DND-41 (cell line): ENCODE measurements around the gene CD27.

Experiments
- ATAC-seq: fragments of 200-7000 bp; cut with Tn5 transposase; 3 replicates; pipeline ENCODE4 v1.9.1; 2021; ENCODE audit warnings: low read depth; ENCODE audit not compliant: insufficient read depth
- DNase-seq: peaks from one replicate; pipeline ENCODE4 v3.0.0-alpha.2; 2020
- H2AFZ ChIP-seq: 2 replicates; pipeline ENCODE4 v1.6.0; 2012; ENCODE audit warnings: low read depth, low read length
- H3K27ac ChIP-seq: 2 replicates; pipeline ENCODE4 v1.5.1; 2012; ENCODE audit warnings: low read length, inconsistent platforms
- H3K27me3 ChIP-seq: fragments of 200-600 bp; sonication (generic); 2 replicates; pipeline ENCODE4 v1.6.0; 2012; ENCODE audit warnings: low read length, mild to moderate bottlenecking, inconsistent platforms; ENCODE audit not compliant: insufficient read depth, poor library complexity
- H3K36me3 ChIP-seq: 2 replicates; pipeline ENCODE4 v1.5.1; 2012; ENCODE audit warnings: low read length, inconsistent platforms; ENCODE audit not compliant: insufficient read depth
- H3K4me1 ChIP-seq: 2 replicates; pipeline ENCODE4 v1.5.1; 2012; ENCODE audit warnings: mild to moderate bottlenecking, low read length; ENCODE audit not compliant: insufficient read depth
- H3K4me2 ChIP-seq: 2 replicates; pipeline ENCODE4 v1.6.0; 2012; ENCODE audit warnings: mild to moderate bottlenecking, moderate library complexity, low read length, inconsistent platforms; ENCODE audit not compliant: insufficient read depth
- H3K4me3 ChIP-seq, 2 experiments: fragments of 200-600 bp in 1 of 2; shearing (Covaris generic) in 1 of 2; 2 replicates each; pipeline ENCODE4 v1.5.1; 2012 to 2016; ENCODE audit warnings: inconsistent platforms in 2 of 2, low read length in 2 of 2, mild to moderate bottlenecking in 2 of 2, low read depth in 1 of 2, moderate library complexity in 1 of 2
- H3K79me2 ChIP-seq: 2 replicates; pipeline ENCODE4 v1.6.0; 2012; ENCODE audit warnings: low read length, inconsistent platforms; ENCODE audit not compliant: insufficient read depth
- H3K9ac ChIP-seq: 2 replicates; pipeline ENCODE4 v1.6.0; 2012; ENCODE audit warnings: low read depth, mild to moderate bottlenecking, inconsistent platforms, low read length, moderate library complexity
- H3K9me3 ChIP-seq: 2 replicates; pipeline ENCODE4 v1.5.1; 2012; ENCODE audit warnings: low read length, moderate library complexity, mild to moderate bottlenecking, inconsistent platforms; ENCODE audit not compliant: insufficient read depth, severe bottlenecking
- H4K20me1 ChIP-seq: 2 replicates; pipeline ENCODE4 v1.6.0; 2012; ENCODE audit warnings: low read length; ENCODE audit not compliant: insufficient read depth
- EZH2 ChIP-seq: IDR thresholded peaks from 3 replicates; pipeline ENCODE4 v1.6.1; 2012; ENCODE audit warnings: borderline replicate concordance, low read depth, mild to moderate bottlenecking, moderate library complexity, low read length, inconsistent platforms; ENCODE audit not compliant: severe bottlenecking
- TF ChIP-seq, protein P1 (sequence below): IDR thresholded peaks from 2 replicates; pipeline ENCODE4 v1.5.1; 2012; ENCODE audit warnings: borderline replicate concordance, low read length, moderate library complexity, mild to moderate bottlenecking; ENCODE audit not compliant: poor library complexity, severe bottlenecking; ENCODE audit errors: extremely low read depth

CD27 gene

DNA sequence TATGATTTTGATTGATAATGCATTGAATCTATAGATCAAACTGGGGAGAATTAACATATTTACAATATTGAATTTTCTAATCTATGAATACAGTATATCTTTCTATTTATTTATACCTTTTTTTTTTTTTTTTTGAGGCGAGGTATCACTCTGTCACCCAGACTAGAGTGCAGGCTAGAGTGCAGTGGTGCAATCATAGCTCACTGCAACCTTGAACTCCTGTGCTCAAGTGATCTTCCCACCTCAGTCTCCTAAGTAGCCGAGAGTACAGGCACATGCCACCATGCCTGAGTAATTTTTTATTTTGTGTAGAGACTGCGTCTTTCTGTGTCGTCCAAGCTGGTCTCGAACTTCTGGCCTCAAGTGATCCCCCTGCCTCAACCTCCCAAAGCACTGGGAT lies 40.4 kb upstream of the CD27 start:
- TF ChIP-seq, protein P1, sequence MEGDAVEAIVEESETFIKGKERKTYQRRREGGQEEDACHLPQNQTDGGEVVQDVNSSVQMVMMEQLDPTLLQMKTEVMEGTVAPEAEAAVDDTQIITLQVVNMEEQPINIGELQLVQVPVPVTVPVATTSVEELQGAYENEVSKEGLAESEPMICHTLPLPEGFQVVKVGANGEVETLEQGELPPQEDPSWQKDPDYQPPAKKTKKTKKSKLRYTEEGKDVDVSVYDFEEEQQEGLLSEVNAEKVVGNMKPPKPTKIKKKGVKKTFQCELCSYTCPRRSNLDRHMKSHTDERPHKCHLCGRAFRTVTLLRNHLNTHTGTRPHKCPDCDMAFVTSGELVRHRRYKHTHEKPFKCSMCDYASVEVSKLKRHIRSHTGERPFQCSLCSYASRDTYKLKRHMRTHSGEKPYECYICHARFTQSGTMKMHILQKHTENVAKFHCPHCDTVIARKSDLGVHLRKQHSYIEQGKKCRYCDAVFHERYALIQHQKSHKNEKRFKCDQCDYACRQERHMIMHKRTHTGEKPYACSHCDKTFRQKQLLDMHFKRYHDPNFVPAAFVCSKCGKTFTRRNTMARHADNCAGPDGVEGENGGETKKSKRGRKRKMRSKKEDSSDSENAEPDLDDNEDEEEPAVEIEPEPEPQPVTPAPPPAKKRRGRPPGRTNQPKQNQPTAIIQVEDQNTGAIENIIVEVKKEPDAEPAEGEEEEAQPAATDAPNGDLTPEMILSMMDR, result no peak
- TF ChIP-seq EZH2, result no peak
- no peak overlapping the region for H3K4me3 ChIP-seq
- H3K79me2 ChIP-seq, result no peaks in the 10 kb centered on the region
- no peaks in the 10 kb centered on the region for H4K20me1 ChIP-seq
- no peaks in the 10 kb centered on the region for H3K4me1 ChIP-seq
- DNase-seq (no peak), ATAC-seq (no peak)
- no peaks in the 10 kb centered on the region for H3K27me3 ChIP-seq
- no peak overlapping the region for H3K27ac ChIP-seq
- no peaks in the 10 kb centered on the region for H3K9me3 ChIP-seq
- H3K4me2 ChIP-seq, result no peak overlapping the region
- no peak overlapping the region for H2AFZ ChIP-seq
- H3K9ac ChIP-seq, result no peak overlapping the region
- no peaks in the 10 kb centered on the region for H3K36me3 ChIP-seq

DNA sequence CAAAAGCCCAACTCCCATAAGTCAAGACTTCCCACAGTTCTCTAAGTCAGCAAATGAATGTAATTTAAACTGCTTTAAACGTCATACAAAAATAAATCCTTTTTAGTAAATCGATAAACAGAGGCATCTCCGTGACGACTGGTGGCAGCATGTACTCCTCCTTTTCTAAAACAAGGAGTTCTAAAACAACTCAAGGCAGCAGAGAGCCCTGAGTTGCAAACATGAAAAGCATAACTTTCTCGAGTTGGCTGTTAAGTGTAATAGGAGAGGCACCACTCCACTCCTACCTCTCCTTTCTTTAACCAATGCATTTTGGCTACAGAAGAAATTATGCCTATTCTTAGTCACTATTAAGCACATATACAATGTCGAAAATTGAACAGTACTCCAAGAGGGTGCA lies 38.8 kb upstream of the CD27 start:
- no peak for TF ChIP-seq EZH2
- TF ChIP-seq, protein P1, result no peak
- ATAC-seq, result no peak
- no peak overlapping the region for H3K27ac ChIP-seq

DNA sequence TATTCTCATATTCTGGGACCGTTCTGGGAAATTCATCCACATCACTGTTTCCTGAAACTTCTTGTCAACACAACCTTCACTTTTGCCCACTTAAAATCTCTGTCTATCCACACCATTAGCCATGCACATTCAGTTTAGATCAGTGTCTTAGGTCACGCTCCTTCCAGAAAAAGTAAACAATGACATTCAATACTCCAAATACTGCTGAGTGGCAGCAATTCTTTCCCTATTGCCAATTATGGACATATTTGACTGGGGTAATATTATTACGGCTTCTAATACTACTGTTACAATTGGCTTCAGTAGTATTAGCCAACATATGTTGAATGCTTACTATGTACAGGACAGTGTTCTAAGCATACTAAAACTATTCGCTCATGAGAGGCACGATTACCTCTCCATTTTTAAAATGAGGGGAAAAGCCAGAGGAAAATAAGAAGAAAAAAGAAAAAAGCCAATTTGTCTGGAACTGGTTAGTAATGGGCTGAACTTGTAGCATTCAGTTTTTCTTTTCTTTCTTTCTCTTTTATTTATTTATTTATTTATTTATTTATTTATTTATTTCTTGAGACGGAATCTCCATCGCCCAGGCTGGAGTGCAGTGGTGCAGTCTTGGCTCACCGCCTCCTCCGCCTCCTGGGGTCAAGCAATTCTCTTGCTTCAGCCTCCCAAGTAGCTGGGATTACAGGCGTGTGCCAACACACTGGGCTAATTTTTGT lies 37.4 kb upstream of the CD27 start:
- no peak for DNase-seq
- Histone ChIP-seq H3K4me2 (no peak overlapping the region), H3K79me2 (no peaks in the 10 kb centered on the region), H3K4me3 (no peak overlapping the region), H3K9ac (no peak overlapping the region), H3K27ac (no peak overlapping the region), H3K36me3 (no peaks in the 10 kb centered on the region), H3K9me3 (no peaks in the 10 kb centered on the region), H3K4me1 (no peaks in the 10 kb centered on the region), H2AFZ (no peak overlapping the region), H3K27me3 (no peaks in the 10 kb centered on the region), H4K20me1 (no peaks in the 10 kb centered on the region)
- ATAC-seq, result no peak
- TF ChIP-seq, protein P1, result no peak
- no peak for TF ChIP-seq EZH2

More for the DNA sequence above, 38.8 kb upstream of the CD27 start:
- H3K4me2 ChIP-seq, result no peak overlapping the region
- no peak overlapping the region for H3K4me3 ChIP-seq
- no peaks in the 10 kb centered on the region for H4K20me1 ChIP-seq
- no peak overlapping the region for H2AFZ ChIP-seq
- no peaks in the 10 kb centered on the region for H3K36me3 ChIP-seq
- no peak for DNase-seq
- no peak overlapping the region for H3K9ac ChIP-seq
- H3K9me3 ChIP-seq, result no peaks in the 10 kb centered on the region
- no peaks in the 10 kb centered on the region for H3K79me2 ChIP-seq
- H3K4me1 ChIP-seq, result no peaks in the 10 kb centered on the region
- H3K27me3 ChIP-seq, result no peaks in the 10 kb centered on the region

DNA sequence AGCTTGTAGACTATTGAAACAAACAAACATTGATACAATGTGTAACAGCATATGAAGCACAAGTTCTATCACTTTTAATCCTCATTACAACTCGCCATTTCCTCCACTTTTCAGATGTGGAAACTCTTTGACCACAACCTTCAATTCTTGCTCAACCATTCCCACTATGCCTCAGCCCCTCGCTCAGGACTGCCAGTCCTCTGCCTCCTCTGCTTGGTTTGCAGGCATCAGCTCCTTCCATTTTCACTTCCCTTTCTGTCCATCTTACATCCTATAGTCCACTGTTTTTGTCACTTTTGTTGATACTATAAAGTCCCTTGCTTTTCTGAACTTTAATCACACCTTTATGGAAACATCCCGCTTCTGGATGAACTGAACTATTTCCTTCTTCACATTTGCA lies 28.2 kb upstream of the CD27 start:
- Histone ChIP-seq H3K36me3 (no peaks in the 10 kb centered on the region), H3K4me1 (no peaks in the 10 kb centered on the region), H3K4me2 (no peak overlapping the region), H3K27ac (no peak overlapping the region), H3K9ac (no peak overlapping the region), H4K20me1 (no peaks in the 10 kb centered on the region), H2AFZ (no peak overlapping the region), H3K79me2 (no peaks in the 10 kb centered on the region), H3K9me3 (no peaks in the 10 kb centered on the region), H3K27me3 (peaks cover 6% of the 10 kb centered on the region), H3K4me3 (no peak overlapping the region)
- TF ChIP-seq EZH2, result no peak
- ATAC-seq (no peak), DNase-seq (no peak)
